GM21529 (cell line): Measurements from ENCODE around the gene CEP112.
"Not testable (repeated sequence)": the region's sequence is repeated elsewhere in the genome, so short reads cannot be mapped to it uniquely, and the experiment has no call there.

Experiments
- ATAC-seq: cut with Tn5 transposase; IDR thresholded peaks from one replicate; pipeline ENCODE4 v1.9.1; 2021; ENCODE audit not compliant: unreplicated experiment

Gene CEP112

DNA sequence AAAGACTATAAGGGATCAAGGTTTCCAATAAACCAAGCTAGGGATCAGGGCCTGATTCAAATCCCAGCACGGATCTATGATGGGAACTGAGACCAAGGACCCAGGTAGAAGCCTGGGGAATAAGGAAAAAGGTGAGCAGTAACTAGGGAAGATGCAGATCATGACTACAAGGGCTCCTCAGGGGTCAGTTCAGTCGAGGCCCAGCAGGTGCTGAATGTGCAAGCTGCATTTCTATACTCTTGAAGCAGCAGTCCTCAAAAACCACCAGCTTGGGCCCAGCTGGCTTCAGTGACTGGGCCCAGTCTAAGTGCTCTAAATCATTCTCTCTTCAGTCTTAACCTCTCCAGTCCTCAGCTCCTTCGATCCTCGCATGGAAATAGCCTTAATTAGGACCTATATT, 401.7 kb downstream of the CEP112 start:
- ATAC-seq, result no peak

DNA sequence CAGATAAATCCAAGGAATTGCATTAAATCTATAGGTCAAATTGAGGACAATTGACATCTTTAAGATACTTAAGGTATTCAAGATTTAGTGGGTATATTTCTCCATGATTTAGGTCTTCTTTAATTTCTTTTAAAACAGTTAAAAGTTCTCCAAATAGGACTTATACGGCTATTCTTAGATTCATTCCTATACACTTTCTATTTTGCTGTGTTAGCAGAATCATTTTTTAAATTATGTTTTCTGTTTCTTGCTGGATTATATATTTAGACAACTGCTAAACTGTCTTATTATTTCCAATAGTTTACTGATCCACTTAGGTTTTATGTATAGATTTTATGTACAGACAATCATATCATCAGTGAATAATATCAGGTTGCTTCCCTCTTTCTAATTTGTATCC, 404.4 kb downstream of the CEP112 start:
- no peak for ATAC-seq

DNA sequence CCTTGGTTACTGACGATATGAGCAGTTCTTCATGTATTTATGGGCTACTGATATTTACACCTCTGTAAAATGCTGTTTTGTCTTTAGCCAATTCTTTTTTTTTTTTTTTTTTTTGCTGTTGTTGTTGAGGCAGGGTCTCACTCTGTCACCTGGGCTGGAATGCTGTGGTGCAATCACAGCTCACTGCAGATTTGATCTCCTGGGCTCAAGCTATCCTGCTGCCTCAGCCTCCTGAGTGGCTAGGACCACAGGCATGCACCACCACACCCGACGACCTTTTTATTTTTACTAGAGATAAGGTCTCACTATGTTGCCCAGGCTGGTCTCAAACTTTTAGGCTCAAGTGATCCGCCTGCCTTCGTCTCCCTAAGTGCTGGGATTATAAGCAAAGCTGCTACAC, 405.5 kb downstream of the CEP112 start:
- no peak for ATAC-seq

DNA sequence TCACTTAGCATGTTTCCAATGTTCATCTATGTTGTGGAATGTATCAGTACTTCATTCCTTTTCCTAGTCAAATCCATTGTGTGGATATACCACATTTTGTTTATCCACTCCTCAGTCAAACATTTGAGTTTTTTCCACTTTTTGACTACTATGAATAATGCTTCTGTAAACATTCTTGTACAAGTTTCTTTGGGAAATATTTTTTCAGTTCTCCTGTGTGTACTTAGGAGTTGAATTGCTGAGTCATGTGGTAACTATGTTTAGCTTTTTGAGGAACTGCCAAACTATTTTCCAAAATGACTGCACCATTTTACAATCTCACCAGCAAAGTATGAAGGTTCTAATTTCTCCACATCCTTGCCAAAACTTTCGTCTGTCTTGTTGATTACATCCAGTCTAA, 406.8 kb downstream of the CEP112 start:
- no peak for ATAC-seq

DNA sequence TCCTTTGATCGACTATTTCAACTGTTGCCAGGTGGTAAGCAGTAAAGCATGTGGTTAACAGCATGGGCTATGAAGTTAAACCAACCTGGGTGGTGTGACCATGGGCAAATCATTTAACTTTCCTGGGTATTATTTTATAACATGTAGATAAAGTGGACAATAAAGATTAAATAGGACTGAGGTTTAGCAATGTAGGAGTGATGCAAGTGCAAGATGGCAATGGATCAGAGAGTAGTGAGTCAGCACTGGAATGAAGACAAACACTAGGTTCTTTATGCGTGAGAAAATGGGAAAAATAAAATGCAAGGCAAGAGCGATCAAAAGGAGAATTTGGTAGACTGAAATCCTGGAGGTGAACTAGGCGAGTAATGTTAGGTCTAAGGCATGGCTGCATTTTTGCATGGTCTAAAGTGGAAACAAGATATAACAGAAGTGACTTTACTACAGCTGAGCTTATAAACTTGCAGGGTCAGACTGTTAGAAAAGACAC, 408.0 kb downstream of the CEP112 start:
- no peak for ATAC-seq

DNA sequence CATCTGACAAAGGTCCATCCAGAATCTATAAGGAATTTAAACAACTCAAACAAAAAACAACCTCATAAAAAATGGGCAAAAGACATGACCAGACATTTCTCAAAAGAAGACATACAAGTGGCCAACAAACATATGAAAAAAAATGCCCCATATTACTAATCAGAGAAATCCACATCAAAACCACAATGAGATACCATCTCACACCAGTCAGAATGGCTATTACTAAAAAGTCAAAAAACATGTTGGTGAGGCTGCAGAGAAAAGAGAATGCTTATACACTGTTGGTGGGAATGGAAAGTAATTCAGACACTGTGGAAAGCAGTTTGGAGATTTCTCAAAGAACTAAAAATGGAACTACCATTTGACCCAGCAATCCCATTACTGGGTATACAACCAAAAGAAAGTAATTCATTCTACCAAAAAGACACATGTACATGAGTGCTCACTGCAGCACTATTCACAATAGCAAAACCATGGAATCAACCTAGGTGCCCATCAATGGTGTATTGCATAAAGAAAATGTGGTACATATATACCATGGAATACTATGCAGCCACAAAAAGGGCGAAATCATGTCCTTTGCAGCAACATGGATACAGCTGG, 409.7 kb downstream of the CEP112 start:
- not testable (repeated sequence) for ATAC-seq

DNA sequence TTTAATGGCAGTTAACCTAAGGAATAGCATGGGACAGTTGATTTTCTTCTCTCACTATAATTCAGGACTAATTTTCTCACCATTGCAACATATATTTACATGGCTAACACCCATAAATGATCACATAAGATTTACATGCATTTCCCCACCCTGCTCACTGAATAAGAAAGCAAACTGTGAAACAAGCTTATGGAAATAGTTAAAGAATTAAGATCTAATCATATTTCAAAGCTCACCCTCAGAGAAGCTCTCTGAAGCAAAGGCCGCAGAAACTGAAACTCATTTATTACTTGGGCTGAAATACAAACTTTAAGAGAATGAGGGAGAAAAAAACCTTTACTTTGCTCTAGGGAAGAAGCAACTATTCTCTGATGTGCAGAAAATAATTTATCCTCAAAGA, 411.8 kb downstream of the CEP112 start:
- ATAC-seq, result no peak

DNA sequence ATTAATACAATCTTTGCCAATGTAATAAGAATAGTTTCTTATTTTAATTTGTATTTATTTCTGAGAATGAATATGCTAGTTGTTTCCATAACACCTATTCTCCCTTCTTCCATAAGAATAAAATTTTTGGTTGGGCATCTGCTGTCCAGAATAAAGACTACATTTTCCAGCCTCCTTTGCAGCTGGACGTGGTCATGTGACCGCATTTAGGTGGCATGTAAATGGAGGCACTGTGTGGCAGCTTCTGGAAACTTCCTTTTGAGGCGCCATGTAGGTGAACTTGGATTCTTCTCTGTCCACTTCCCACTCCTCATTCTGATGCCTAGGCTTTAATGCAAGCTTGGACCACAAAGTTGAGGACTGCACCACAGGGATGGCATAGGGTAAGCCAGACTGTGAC, 415.0 kb downstream of the CEP112 start:
- ATAC-seq, result no peak

DNA sequence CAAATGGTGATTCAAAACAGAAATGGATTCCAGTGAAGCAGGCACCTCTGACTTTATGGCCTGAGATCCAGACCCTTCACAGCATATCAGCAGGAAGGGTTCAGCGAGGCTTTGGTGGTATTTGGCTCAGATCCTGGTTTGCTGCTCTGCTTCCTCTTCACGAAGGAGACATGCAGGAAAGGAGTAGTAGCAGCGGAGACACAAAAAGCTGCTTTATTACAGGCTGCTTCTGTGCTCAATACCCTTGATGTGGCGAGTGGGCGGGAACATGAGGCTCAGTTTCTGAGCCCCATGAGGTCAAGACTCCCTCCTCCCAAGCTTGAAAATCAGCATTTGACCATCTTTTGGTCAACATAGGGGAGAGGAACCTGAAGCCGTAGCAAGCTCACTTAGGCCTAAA, 417.1 kb downstream of the CEP112 start:
- no peak for ATAC-seq

DNA sequence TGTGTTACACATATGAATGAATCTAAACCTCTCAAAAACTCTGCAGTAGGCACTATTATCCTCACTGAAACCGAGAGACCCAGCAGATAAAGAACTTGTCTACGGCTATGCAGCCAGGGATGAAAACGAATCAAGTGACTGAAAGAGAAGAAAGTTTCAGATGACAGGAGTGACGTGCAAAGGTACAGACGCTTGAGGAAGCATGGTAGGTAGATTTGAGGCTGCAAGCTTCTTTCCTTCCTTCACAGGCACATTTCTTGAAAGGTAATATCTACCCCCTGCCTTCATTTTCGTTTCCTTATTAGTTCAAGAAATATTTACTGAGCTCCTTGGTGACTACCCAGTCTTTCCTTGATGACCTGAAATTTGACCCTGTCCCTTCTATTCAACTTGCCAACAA, 418.9 kb downstream of the CEP112 start:
- no peak for ATAC-seq

DNA sequence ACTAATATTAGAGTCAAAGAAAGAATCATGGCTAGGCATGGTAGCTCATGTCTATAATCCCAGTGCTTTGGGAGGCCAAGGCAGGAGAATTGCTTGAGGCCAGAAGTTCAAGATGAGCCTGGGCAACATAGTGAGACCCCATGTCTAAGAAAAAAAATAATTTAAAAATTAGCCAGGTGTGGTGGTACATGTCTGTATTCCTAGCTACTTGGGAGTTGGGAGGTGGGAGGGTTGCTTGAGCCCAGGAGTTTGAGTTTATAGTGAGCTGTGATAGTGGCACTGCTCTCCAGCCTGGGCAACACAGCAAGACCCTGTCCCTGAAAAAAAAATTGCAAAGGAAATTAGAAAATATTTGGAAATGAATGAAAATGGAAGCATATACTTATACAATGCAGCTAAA, 420.2 kb downstream of the CEP112 start:
- no peak for ATAC-seq

DNA sequence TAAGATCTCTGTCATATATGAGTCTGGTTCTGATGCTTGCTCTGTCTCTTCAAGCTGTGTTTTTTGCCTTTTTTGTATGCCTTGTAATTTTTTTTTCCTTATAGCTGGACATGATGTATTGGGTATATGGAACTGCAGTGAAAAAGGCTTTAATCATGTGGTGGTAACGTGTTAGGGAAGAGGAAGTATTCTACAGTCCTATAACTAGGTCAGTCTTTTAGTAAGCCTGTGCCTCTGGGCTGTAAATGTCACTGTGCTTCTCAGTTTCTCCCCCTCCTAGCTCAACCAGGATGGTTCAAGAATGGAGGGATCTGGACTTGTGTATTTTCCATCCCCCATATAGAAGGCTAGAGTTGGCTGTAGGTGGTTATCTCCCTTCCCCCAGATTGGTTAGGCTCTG, 428.1 kb downstream of the CEP112 start:
- ATAC-seq, result no peak

DNA sequence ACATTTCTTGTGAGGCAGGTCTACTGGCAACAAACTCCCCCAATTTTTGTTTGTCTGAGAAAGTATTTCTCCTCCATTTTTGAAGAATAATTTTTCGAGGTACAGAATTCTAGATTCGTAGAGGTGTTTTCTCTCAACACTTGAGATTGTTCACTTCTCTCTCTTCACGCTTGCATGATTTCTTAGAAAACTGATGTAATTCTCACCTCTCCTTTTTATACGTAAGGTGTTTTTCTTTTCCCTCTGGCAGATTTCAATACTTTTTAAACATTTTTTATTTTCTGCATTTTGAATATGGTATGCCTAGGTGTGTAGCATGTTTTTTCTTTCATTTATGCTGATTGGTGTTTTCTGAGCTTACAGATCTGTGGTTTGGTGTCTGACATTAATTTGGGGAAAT, 429.0 kb downstream of the CEP112 start:
- ATAC-seq, result no peak

DNA sequence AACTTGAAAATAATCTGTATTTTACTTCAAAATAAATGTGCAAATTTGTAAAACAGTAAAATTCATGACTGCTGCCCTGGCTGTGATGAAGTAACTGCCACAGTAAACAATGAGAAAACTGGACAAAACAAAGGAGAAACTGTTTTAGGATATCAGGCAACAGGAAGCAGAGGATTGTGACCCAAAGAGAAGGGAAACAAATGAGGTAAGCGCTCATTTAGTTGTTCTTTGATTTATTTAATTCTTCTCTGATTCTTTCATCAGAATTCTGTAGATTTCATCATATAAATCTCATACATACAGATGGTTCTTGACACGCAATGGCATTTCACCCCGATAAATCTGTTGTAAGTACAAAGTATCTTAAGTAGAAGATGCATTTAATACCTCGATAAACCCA, 432.4 kb downstream of the CEP112 start:
- ATAC-seq, result no peak

DNA sequence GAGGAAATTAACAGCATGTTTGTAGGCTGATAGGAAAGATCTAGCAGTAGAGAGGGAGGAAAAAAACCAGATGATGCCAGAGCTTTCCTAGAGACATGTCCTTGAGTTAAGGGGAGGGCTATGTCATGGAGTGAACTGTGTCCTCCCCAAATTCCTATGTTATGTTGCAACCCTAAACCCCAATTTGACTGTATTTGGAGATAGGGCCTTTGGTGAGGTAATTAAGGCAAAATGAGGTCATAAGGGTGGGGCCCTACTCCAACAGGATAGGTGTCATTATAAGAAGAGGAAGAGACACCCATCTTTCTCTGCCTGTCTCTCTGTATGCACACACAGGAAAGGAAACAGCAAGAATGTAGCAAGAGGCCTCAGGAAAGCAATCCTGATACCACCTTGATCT, 435.2 kb downstream of the CEP112 start:
- no peak for ATAC-seq

DNA sequence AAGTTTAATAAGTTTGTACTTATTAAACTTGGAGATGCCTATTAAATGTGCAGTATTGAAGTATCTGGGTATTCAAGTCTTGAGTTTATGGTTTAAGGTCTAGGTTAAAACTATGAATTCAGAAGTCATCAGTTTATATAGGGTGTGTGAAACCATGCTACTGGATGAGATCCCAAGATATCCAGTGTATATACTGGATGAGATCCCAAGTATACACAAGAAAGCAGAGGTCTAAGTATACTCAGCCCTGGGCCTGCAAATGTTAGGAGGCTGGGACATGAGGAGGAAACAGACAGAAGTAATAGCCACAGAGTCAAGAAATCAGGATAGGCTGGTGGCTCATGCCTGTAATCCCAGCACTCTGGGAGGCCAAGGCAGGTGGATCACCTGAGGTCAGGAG, 436.1 kb downstream of the CEP112 start:
- no peak for ATAC-seq

DNA sequence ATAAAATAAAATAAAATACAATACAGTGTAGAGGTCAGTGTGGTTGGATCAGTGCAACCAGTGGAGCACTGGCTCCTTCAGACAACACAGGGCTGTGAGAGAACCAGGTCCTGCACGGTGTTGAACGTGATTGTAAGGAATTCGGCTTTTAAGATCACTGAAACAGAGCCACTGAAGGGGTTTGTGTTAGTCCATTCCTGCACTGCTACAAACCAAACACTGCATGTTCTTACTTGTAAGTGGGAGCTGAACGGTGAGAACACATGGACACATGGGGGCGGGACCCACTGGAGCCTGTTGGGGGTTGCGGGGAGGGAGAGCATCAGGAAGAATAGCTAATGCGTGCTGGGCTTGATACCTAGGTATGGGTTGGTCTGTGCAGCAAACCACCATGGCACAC, 437.3 kb downstream of the CEP112 start:
- ATAC-seq, result no peak

DNA sequence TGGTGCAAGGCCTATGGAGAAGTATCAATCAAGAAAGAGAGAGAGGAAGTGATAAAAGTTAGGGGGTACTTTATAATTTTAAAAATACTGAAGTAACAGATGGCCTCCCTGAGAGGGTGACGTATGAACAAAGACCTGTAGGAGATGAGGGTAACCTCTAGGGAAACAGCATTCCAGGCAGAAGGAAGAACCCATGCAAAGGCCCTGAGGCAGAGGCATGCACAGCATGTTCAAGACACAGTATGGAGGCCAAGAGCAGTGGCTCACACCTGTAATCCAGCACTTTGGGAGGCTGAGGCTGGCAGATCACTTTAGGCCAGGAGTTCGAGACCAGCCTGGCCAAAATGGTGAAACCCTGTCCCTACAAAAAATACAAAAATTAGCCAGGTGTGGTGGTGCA, 437.9 kb downstream of the CEP112 start:
- no peak for ATAC-seq

DNA sequence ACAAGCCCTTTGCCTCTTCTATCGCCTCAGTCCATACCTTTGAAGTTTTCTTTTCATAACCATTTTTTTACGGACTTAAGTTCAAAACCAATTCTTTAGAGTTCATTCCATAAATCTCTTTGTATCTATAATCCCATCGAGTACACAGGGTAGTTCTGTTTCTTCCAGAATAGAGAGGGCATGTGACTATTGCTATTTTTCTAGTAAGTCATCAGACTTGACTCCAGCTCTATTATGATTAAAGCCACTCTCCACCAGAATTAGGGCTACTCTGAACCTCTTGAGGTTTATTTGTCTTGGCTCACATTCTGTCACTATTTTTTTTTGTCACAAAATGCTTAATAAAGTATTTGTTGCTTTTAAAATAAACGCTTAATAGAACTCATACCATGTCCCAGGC, 438.6 kb downstream of the CEP112 start:
- no peak for ATAC-seq

DNA sequence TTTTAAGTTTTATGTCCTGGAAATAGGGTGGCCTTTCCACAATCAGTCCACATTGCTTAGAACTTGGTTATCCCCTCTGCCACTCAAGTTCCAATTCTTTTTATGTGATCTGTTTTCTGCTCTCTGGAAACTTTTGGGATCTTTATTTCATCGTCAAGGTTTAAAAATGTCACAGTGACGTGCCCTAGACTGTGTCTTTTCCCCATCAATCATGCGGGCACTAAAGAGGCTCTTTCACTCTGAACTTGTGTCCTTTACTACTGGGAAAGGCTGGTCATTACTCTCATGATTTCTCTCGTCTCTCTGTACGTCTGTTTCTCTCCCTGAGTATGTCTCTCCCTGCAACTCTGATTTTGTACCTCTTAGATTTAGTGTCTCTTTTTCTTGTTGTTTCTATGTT, 440.7 kb downstream of the CEP112 start:
- ATAC-seq, result no peak

DNA sequence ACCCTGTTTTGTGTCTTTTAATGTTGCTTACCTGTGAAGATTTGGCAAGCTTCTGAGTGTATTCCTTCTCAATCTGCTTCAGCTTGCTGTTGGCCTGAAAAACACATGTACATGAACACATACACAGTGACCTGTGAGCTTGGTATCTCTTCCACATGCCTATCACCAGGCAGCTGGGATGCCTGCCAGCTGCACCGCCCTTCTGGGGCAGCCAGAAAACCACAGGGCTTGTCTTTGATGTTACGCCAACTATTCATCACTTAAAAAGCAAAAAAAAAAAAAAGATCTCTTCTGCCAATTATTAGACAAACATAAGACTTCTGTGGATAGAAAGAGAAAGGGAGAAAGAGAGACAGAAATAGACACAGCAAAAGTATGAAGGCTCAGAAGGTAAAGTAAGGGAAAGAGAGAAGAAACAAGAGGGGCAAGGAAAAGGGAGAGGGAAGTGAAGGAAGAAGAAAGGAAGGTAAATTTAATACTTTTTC, 441.3 kb downstream of the CEP112 start:
- ATAC-seq, result no peak

DNA sequence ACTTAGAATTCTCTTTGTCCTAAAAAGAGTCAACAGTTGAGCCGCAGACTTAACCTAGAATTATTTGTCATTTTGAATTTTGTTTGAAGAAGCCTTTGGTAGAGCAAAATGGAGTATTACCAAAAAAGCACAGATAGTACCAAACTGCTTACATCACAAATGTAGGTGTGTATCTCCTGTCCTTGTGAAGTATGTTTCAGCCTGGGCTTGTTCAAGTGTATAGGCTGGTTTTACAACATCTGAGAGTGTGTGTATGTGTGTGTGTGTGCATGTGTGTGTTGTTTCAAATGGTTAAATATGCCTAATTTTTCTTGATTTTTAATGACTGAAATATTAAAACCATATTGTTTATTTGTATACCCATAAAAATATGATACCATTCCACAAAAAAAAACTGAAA, 441.8 kb downstream of the CEP112 start:
- no peak for ATAC-seq

DNA sequence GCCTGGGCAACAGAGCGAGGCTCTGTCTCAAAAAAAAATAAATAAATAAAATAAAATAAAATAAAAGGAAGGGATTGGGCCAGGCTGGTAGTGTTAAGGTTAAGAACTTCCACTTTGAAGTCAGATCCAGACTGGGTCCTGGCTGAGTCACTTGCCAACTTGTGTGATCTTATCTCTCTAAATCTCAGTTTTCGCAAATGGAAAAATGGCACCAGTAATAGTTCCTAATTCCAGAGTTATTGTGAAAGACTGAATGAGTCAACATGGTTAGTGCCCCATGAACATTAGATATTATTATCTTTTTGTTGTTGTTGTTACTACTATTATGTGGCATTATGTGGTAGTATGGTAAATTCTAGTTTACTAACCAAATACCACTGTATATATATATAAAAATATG, 442.5 kb downstream of the CEP112 start:
- no peak for ATAC-seq
